CD4-positive, alpha-beta T cell treated with Interferon alpha-2 for 1 hour (primary cell): ENCODE results near the gene TRIO.

Experiments used
- DNase-seq, 2 donors: peaks; one replicate each; pipeline ENCODE4 v3.0.0-alpha.2; 2020 to 2022

Gene TRIO

GRCh38 chr5:14270209-14270702 is 127.1 kb downstream of the TRIO start:
- DNase-seq: peak; percentile 22

- no peak for DNase-seq
Observed at GRCh38 chr5:14272548-14273205, 129.5 kb downstream of the TRIO start.

GRCh38 chr5:14273207-14273767 is 130.1 kb downstream of the TRIO start:
- DNase-seq: no peak

- DNase-seq: no peak
Observed at GRCh38 chr5:14276380-14276779, 133.2 kb downstream of the TRIO start.

GRCh38 chr5:14277385-14278320 is 134.5 kb downstream of the TRIO start:
- DNase-seq: no peak

- no peak for DNase-seq
Observed at GRCh38 chr5:14280294-14280854, 137.2 kb downstream of the TRIO start.

GRCh38 chr5:14281746-14282181 is 138.6 kb downstream of the TRIO start:
- DNase-seq: no peak

GRCh38 chr5:14283139-14283538 is 140.0 kb downstream of the TRIO start:
- no peak for DNase-seq

GRCh38 chr5:14284392-14285148 is 141.4 kb downstream of the TRIO start:
- no peak for DNase-seq

GRCh38 chr5:14286007-14286406 is 142.9 kb downstream of the TRIO start:
- no peak for DNase-seq

- DNase-seq: peak in 1 of 2 donors; percentile 27
Observed at GRCh38 chr5:14286574-14287421, 143.7 kb downstream of the TRIO start.

GRCh38 chr5:14292766-14293658 is 149.9 kb downstream of the TRIO start:
- DNase-seq: no peak

- DNase-seq: no peak
Observed at GRCh38 chr5:14295610-14296009, 152.5 kb downstream of the TRIO start.

GRCh38 chr5:14296533-14297331 is 153.6 kb downstream of the TRIO start:
- no peak for DNase-seq

GRCh38 chr5:14297697-14298096 is 154.6 kb downstream of the TRIO start:
- no peak for DNase-seq

- DNase-seq: no peak
Observed at GRCh38 chr5:14298126-14298847, 155.1 kb downstream of the TRIO start.

GRCh38 chr5:14299666-14300065 is 156.5 kb downstream of the TRIO start:
- no peak for DNase-seq

GRCh38 chr5:14301186-14301585 is 158.0 kb downstream of the TRIO start:
- no peak for DNase-seq

- DNase-seq: no peak
Observed at GRCh38 chr5:14302330-14302729, 159.2 kb downstream of the TRIO start.
